Panc1 (cell line): ENCODE data around the gene NSD1. TPM values are rescaled to one million over a fixed set of nuclear protein-coding genes. Genes with fewer than 3 reads are reported as not detected.
A peak's percentile ranks its signal among the peaks of the same experiment; 100 is the strongest.

Experiments used
- ATAC-seq: fragments of 200-7000 bp; cut with Tn5 transposase; 2 replicates; pipeline ENCODE4 v1.9.1; 2020; ENCODE audit warnings: mild to moderate bottlenecking, moderate library complexity
- BruUV-seq: library from RNA; stranded (reverse); fragments of 400-500 nt; replicated peaks from 2 replicates; lab custom pipeline; 2021; lab: Mats Ljungman, UMichigan
- CTCF ChIA-PET: fragments of 300-600 bp; sonication (Branson Sonifier 250); formaldehyde crosslinking; loops from one replicate; lab custom pipeline; 2022; ENCODE audit warnings: antibody characterized with exemption; lab: Charles Lee
- POLR2A ChIA-PET: fragments of 300-600 bp; sonication (Branson Sonifier 250); formaldehyde crosslinking; loops from one replicate; lab custom pipeline; 2022; ENCODE audit warnings: antibody characterized with exemption; lab: Charles Lee
- DNase-seq: peaks from one replicate; pipeline ENCODE4 v3.0.0-alpha.2; 2010; ENCODE audit warnings: low read depth, low spot score
- H3K27ac ChIP-seq: 2 replicates; pipeline ENCODE4 v1.5.1; 2011; ENCODE audit warnings: mild to moderate bottlenecking, low read length, inconsistent platforms
- H3K27me3 ChIP-seq: fragments of 200-500 bp; sonication (Bioruptor generic); 2 replicates; pipeline ENCODE4 v1.6.0; 2014; ENCODE audit warnings: low read length, inconsistent platforms; ENCODE audit not compliant: control insufficient read depth, insufficient read depth
- H3K36me3 ChIP-seq: fragments of 200-500 bp; sonication (Bioruptor generic); 2 replicates; pipeline ENCODE4 v1.5.1; 2014; ENCODE audit warnings: inconsistent platforms, mild to moderate bottlenecking, low read length, moderate library complexity; ENCODE audit not compliant: control insufficient read depth, insufficient read depth
- H3K4me1 ChIP-seq: 2 replicates; pipeline ENCODE4 v1.5.1; 2011; ENCODE audit warnings: inconsistent platforms, mild to moderate bottlenecking, low read length, moderate library complexity; ENCODE audit not compliant: control insufficient read depth, insufficient read depth
- H3K4me3 ChIP-seq, 2 experiments: 2 replicates each; pipeline ENCODE4 v1.5.1; 2011 to 2012; ENCODE audit warnings: low read depth in 2 of 2, low read length in 2 of 2, mild to moderate bottlenecking in 2 of 2, inconsistent platforms in 1 of 2, moderate library complexity in 1 of 2
- H3K9me3 ChIP-seq: fragments of 200-500 bp; sonication (Bioruptor generic); 2 replicates; pipeline ENCODE4 v1.5.1; 2014; ENCODE audit warnings: low read depth, mild to moderate bottlenecking, inconsistent platforms, low read length, moderate library complexity; ENCODE audit not compliant: control insufficient read depth, insufficient read depth
- POLR2AphosphoS5 ChIP-seq: IDR thresholded peaks from 2 replicates; pipeline ENCODE4 v1.6.1; 2012; ENCODE audit warnings: mild to moderate bottlenecking, low read depth, low read length, moderate library complexity
- SIN3A ChIP-seq: IDR thresholded peaks from 2 replicates; pipeline ENCODE4 v1.6.1; 2012; ENCODE audit warnings: low read depth, mild to moderate bottlenecking, low read length, moderate library complexity, borderline replicate concordance; ENCODE audit not compliant: insufficient read depth
- TCF7L2 ChIP-seq: IDR thresholded peaks from 2 replicates; pipeline ENCODE4 v1.6.1; 2011; ENCODE audit warnings: mild to moderate bottlenecking, low read depth, low read length, inconsistent platforms
- in situ Hi-C: cut with HindIII; loops from 2 replicates; pipeline ENCODE4 v1.10.0; 2016; ENCODE audit warnings: low sequenced_read_pairs, low pct_unique_long_range_greater_than_20kb
- intact Hi-C: fragments of 100-400 bp; cut with micrococcal nuclease; formaldehyde crosslinking; loops from one replicate; pipeline ENCODE4 v1.10.0; 2022; ENCODE audit not compliant: unreplicated experiment
- total RNA-seq: library from RNA; stranded (reverse); gene quantifications from one replicate; pipeline ENCODE4 v1.2.1, GENCODE V29; 2021; ENCODE audit not compliant: unreplicated experiment
- TF ChIP-seq, protein P1 (sequence below): fragments of 450-650 bp; IDR thresholded peaks from 2 replicates; pipeline ENCODE4 v1.5.1; 2017; ENCODE audit warnings: mild to moderate bottlenecking
- TF ChIP-seq, protein P2 (sequence below), 2 experiments: IDR thresholded peaks; 2 replicates each; pipeline ENCODE4 v1.6.1; 2011 to 2012; ENCODE audit warnings: low read depth in 2 of 2, control low read depth in 1 of 2, low read length in 1 of 2, mild to moderate bottlenecking in 1 of 2, moderate library complexity in 1 of 2; ENCODE audit not compliant: insufficient read depth in 1 of 2

Gene NSD1
- total RNA-seq, 1 experiment from 2014 or later = 58.7 TPM

DNA sequence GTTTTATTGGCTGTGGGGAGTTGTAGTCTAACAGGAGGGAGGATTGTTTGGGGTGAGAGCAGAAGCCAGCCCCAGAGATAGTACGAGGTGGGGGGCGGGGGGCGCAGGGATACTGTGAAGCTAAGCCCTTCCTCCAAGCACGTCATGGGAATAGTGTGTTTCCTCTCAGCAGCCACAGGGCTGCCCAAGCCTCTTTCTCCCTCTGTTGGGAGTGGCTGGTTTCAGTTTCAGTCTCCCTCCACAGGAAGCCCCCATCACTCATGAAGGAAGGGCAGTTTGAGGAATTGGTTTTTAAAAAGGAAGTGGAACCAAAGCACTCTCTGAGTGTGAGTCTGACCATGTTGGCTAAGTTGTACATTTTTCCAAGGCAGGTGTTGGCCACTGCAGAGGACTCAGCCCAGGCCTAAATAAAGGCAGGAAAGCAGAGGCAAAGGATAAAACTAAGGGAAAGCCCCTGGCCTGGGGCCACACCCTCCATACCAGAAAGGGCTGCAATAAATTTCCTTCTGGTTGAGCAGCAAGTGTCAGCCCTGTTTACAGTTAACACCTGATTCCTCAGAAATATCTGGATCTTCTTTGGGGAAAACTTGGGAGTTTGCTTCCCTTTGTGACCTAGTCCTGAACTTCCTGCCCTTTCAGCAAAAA is 166.8 kb downstream of the NSD1 start:
- H3K27ac ChIP-seq = peak overlapping the region; percentile 30; the same call in 1 of the 2 replicates
- H3K4me1 ChIP-seq = peaks cover 31% of the 10 kb centered on the region
- no peak overlapping the region for H3K4me3 ChIP-seq
- POLR2A ChIA-PET = interaction anchor here (0.6 kb wide), 1 partner anchor 46 kb away, joined by 5 read pairs; no protein-coding TSS in a partner anchor
- no peaks in the 10 kb centered on the region for H3K9me3 ChIP-seq
- DNase-seq = no peak
- ATAC-seq = no peak
- H3K36me3 ChIP-seq = peaks cover under 1% of the 10 kb centered on the region; the same call in 1 of the 2 replicates
- no peak for TF ChIP-seq TCF7L2
- TF ChIP-seq POLR2AphosphoS5 = no peak
- TF ChIP-seq, protein P1, sequence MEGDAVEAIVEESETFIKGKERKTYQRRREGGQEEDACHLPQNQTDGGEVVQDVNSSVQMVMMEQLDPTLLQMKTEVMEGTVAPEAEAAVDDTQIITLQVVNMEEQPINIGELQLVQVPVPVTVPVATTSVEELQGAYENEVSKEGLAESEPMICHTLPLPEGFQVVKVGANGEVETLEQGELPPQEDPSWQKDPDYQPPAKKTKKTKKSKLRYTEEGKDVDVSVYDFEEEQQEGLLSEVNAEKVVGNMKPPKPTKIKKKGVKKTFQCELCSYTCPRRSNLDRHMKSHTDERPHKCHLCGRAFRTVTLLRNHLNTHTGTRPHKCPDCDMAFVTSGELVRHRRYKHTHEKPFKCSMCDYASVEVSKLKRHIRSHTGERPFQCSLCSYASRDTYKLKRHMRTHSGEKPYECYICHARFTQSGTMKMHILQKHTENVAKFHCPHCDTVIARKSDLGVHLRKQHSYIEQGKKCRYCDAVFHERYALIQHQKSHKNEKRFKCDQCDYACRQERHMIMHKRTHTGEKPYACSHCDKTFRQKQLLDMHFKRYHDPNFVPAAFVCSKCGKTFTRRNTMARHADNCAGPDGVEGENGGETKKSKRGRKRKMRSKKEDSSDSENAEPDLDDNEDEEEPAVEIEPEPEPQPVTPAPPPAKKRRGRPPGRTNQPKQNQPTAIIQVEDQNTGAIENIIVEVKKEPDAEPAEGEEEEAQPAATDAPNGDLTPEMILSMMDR = no peak
- no peak for TF ChIP-seq SIN3A
- TF ChIP-seq, protein P2, sequence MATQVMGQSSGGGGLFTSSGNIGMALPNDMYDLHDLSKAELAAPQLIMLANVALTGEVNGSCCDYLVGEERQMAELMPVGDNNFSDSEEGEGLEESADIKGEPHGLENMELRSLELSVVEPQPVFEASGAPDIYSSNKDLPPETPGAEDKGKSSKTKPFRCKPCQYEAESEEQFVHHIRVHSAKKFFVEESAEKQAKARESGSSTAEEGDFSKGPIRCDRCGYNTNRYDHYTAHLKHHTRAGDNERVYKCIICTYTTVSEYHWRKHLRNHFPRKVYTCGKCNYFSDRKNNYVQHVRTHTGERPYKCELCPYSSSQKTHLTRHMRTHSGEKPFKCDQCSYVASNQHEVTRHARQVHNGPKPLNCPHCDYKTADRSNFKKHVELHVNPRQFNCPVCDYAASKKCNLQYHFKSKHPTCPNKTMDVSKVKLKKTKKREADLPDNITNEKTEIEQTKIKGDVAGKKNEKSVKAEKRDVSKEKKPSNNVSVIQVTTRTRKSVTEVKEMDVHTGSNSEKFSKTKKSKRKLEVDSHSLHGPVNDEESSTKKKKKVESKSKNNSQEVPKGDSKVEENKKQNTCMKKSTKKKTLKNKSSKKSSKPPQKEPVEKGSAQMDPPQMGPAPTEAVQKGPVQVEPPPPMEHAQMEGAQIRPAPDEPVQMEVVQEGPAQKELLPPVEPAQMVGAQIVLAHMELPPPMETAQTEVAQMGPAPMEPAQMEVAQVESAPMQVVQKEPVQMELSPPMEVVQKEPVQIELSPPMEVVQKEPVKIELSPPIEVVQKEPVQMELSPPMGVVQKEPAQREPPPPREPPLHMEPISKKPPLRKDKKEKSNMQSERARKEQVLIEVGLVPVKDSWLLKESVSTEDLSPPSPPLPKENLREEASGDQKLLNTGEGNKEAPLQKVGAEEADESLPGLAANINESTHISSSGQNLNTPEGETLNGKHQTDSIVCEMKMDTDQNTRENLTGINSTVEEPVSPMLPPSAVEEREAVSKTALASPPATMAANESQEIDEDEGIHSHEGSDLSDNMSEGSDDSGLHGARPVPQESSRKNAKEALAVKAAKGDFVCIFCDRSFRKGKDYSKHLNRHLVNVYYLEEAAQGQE (IDR thresholded peaks at IDR 0.05; ENCODE audit: insufficient read depth in 1 of 2, low read depth in 2 of 2, low read length in 1 of 2) = no peak
- no peaks in the 10 kb centered on the region for H3K27me3 ChIP-seq
- intact Hi-C loops (loop anchor here (5.0 kb wide), 1 partner anchor 188 kb away; no protein-coding TSS in a partner anchor), in situ Hi-C loops (no loop called here)
- no TSS peak for BruUV-seq
- CTCF ChIA-PET = no interaction called here

DNA sequence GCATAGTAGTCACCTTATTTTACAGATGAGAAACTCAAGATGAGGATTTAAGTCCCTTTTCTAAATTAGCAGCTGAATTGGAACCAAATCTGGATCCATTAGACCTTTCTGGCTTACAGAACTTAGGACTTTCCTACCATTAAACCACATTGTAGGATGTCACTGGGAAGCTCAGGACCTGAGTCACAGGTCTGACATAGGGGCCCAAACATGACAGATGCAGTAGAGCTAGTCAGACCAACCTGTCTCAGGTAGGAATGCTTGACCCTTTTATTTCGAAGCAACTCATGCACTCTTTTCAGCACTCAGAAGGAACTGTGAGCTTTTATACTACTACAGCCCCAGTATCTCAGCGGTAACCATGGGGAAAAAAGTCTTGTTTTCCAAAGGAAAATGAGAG is 167.4 kb downstream of the NSD1 start:
- Histone ChIP-seq H3K27me3 (no peaks in the 10 kb centered on the region), H3K9me3 (no peaks in the 10 kb centered on the region), H3K27ac (no peak overlapping the region), H3K4me3 (no peak overlapping the region), H3K36me3 (no peaks in the 10 kb centered on the region; the same call in 1 of the 2 replicates), H3K4me1 (peaks cover 32% of the 10 kb centered on the region)
- DNase-seq (no peak), ATAC-seq (no peak)
- BruUV-seq = no TSS peak
- CTCF ChIA-PET = interaction anchor here (1.0 to 1.2 kb wide), 2 partner anchors 9 to 187 kb away, joined by 3 to 4 read pairs; no protein-coding TSS in a partner anchor
- TF ChIP-seq TCF7L2 = no peak
- TF ChIP-seq, protein P2 (IDR thresholded peaks at IDR 0.05; ENCODE audit: insufficient read depth in 1 of 2, low read depth in 2 of 2, low read length in 1 of 2) = no peak
- no peak for TF ChIP-seq SIN3A
- TF ChIP-seq, protein P1 = no peak
- no peak for TF ChIP-seq POLR2AphosphoS5
- intact Hi-C loops (loop anchor here (5.0 kb wide), 1 partner anchor 189 kb away; no protein-coding TSS in a partner anchor), in situ Hi-C loops (no loop called here)
- POLR2A ChIA-PET = interaction anchor here (0.6 kb wide), 1 partner anchor 45 kb away, joined by 5 read pairs; no protein-coding TSS in a partner anchor
